Measurements from ENCODE around the gene SIGLEC7.

SIGLEC7 gene

DNA sequence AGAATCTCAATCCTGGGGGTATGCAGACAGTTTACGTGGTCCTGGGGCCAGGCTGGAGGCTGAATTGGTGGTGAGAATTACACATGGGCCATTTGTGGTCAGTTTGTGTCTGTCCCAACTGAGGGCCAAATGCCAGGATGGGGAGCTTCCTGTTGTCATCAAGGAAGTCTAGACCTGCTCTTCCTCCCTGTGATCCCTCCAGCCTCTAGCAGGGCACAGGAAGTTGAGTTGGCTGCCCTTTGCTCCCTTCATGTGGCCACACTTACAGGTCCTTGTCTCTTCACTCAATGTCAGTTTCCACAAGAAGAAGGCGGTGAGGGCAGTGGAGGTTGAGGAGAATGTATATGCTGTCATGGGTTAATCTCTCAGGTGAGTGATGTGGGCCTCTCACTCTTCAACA is 30.1 kb downstream of the SIGLEC7 start:
- TF ChIP-seq, protein P1, sequence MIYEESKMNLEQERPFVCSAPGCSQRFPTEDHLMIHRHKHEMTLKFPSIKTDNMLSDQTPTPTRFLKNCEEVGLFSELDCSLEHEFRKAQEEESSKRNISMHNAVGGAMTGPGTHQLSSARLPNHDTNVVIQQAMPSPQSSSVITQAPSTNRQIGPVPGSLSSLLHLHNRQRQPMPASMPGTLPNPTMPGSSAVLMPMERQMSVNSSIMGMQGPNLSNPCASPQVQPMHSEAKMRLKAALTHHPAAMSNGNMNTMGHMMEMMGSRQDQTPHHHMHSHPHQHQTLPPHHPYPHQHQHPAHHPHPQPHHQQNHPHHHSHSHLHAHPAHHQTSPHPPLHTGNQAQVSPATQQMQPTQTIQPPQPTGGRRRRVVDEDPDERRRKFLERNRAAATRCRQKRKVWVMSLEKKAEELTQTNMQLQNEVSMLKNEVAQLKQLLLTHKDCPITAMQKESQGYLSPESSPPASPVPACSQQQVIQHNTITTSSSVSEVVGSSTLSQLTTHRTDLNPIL (CRISPR knock-in tag; IDR thresholded peaks at IDR 0.05; ENCODE audit: low read depth) = no peak
- TF ChIP-seq OSR1 (CRISPR knock-in tag; IDR thresholded peaks at IDR 0.05) (no peak), GLIS3 (CRISPR knock-in tag; IDR thresholded peaks at IDR 0.05) (no peak), BACH2 (CRISPR knock-in tag; IDR thresholded peaks at IDR 0.05; ENCODE audit: borderline replicate concordance) (no peak), ARNTL (CRISPR knock-in tag; IDR thresholded peaks at IDR 0.05; ENCODE audit: borderline replicate concordance, low read depth) (no peak), ZNF8 (CRISPR knock-in tag; IDR thresholded peaks at IDR 0.05) (no peak), TCF4 (CRISPR knock-in tag; IDR thresholded peaks at IDR 0.05; ENCODE audit: borderline replicate concordance) (no peak), ESRRG (CRISPR knock-in tag; IDR thresholded peaks at IDR 0.05) (no peak), ZFP30 (CRISPR knock-in tag; IDR thresholded peaks at IDR 0.05) (no peak), SNAI2 (CRISPR knock-in tag; IDR thresholded peaks at IDR 0.05) (no peak), TOX (CRISPR knock-in tag; IDR thresholded peaks at IDR 0.05; ENCODE audit: borderline replicate concordance) (no peak), ZFP3 (CRISPR knock-in tag; IDR thresholded peaks at IDR 0.05) (no peak)
- TF ChIP-seq, protein P2, sequence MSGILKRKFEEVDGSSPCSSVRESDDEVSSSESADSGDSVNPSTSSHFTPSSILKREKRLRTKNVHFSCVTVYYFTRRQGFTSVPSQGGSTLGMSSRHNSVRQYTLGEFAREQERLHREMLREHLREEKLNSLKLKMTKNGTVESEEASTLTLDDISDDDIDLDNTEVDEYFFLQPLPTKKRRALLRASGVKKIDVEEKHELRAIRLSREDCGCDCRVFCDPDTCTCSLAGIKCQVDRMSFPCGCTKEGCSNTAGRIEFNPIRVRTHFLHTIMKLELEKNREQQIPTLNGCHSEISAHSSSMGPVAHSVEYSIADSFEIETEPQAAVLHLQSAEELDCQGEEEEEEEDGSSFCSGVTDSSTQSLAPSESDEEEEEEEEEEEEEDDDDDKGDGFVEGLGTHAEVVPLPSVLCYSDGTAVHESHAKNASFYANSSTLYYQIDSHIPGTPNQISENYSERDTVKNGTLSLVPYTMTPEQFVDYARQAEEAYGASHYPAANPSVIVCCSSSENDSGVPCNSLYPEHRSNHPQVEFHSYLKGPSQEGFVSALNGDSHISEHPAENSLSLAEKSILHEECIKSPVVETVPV (CRISPR knock-in tag; IDR thresholded peaks at IDR 0.05) = no peak
- TF ChIP-seq, protein P3, sequence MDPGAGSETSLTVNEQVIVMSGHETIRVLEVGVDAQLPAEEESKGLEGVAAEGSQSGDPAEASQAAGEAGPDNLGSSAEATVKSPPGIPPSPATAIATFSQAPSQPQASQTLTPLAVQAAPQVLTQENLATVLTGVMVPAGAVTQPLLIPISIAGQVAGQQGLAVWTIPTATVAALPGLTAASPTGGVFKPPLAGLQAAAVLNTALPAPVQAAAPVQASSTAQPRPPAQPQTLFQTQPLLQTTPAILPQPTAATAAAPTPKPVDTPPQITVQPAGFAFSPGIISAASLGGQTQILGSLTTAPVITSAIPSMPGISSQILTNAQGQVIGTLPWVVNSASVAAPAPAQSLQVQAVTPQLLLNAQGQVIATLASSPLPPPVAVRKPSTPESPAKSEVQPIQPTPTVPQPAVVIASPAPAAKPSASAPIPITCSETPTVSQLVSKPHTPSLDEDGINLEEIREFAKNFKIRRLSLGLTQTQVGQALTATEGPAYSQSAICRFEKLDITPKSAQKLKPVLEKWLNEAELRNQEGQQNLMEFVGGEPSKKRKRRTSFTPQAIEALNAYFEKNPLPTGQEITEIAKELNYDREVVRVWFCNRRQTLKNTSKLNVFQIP (CRISPR knock-in tag; IDR thresholded peaks at IDR 0.05; ENCODE audit: borderline replicate concordance, low read depth) = no peak
- no peak for ATAC-seq

DNA sequence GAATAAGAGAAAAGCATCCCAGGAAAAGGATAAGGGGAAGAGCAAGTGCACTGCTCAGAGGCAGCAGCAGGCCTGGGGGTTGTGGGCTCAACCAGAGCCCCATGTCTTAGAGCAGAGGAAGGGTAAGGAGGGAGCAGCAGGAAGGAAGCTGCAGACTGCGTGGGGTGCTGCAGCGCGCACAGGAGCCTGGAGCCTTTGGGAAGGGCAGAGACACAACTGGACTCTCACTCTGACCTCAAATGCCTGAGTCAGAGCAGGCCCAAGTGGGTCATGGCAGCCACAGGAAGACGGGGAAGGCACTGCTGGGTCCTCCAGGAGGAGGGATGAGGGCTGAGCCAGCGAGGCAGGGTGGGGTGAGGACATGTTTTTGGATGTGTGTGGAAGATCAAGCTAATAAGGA is 31.6 kb downstream of the SIGLEC7 start:
- TF ChIP-seq ZNF70 (CRISPR knock-in tag; IDR thresholded peaks at IDR 0.05) = no peak
- no peak for TF ChIP-seq ISL1 (CRISPR knock-in tag; IDR thresholded peaks at IDR 0.05)
- no peak for TF ChIP-seq ZFP30 (CRISPR knock-in tag; IDR thresholded peaks at IDR 0.05)
- TF ChIP-seq, protein P2 (CRISPR knock-in tag; IDR thresholded peaks at IDR 0.05) = no peak
- no peak for TF ChIP-seq TCF4 (CRISPR knock-in tag; IDR thresholded peaks at IDR 0.05; ENCODE audit: borderline replicate concordance)
- no peak for TF ChIP-seq ZFP3 (CRISPR knock-in tag; IDR thresholded peaks at IDR 0.05)
- no peak for TF ChIP-seq TOX (CRISPR knock-in tag; IDR thresholded peaks at IDR 0.05; ENCODE audit: borderline replicate concordance)
- no peak for ATAC-seq

DNA sequence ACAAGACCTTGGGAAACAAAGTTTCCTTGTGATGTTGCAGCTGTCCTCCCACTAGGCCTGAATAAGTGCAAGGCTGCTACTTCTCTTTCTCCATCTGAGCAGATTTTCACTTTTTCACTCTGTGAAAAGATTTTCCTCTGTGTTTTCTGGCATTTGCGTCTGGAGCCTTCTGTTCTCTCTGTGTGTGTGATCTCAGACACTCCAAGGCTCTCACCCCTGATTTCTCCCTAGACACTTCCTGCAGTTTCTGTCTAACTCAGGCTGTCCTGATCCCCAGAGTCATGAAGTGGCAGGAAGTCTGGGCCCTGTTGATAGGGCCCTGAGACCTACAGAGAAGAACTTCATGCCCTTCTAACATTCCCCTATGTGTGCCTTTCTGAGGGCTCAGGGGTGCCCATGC is 37.2 kb downstream of the SIGLEC7 start:
- TF ChIP-seq TOX (CRISPR knock-in tag; IDR thresholded peaks at IDR 0.05; ENCODE audit: borderline replicate concordance) (no peak), ZNF70 (CRISPR knock-in tag; IDR thresholded peaks at IDR 0.05) (no peak), ZNF8 (CRISPR knock-in tag; IDR thresholded peaks at IDR 0.05) (no peak), ZC3H10 (CRISPR knock-in tag; IDR thresholded peaks at IDR 0.05) (no peak), ISL1 (CRISPR knock-in tag; IDR thresholded peaks at IDR 0.05) (no peak), GLIS3 (CRISPR knock-in tag; IDR thresholded peaks at IDR 0.05) (no peak), ZFP30 (CRISPR knock-in tag; IDR thresholded peaks at IDR 0.05) (no peak), PPARA (CRISPR knock-in tag; IDR thresholded peaks at IDR 0.05; ENCODE audit: borderline replicate concordance) (no peak), OSR1 (CRISPR knock-in tag; IDR thresholded peaks at IDR 0.05) (no peak), RARB (CRISPR knock-in tag; IDR thresholded peaks at IDR 0.05) (no peak)
- TF ChIP-seq, protein P1 (CRISPR knock-in tag; IDR thresholded peaks at IDR 0.05; ENCODE audit: low read depth) = no peak
- TF ChIP-seq, protein P2 (CRISPR knock-in tag; IDR thresholded peaks at IDR 0.05) = no peak
- no peak for ATAC-seq

Data from SK-N-SH treated with all-trans-retinoic acid at 6 μM for 48 hours (cell line).